LNCaP clone FGC (cell line): ENCODE data around the gene ADGRG7.

Experiments
- DNase-seq: peaks from one replicate; pipeline ENCODE4 v3.0.0-alpha.2; 2011; ENCODE audit warnings: low read depth
- H3K4me3 ChIP-seq: 2 replicates; pipeline ENCODE4 v1.5.1; 2011; ENCODE audit warnings: mild to moderate bottlenecking, low read depth, low read length, control low read depth
- CTCF ChIP-seq: IDR thresholded peaks from 2 replicates; pipeline ENCODE4 v1.5.1; 2012; ENCODE audit warnings: mild to moderate bottlenecking; ENCODE audit not compliant: control insufficient read depth, insufficient read depth; ENCODE audit errors: extremely low read depth

The ADGRG7 gene

GRCh38 chr3:100602506-100603444, 6.6 kb upstream of the ADGRG7 start:
- peak; percentile 45 for DNase-seq
- H3K4me3 ChIP-seq = no peak overlapping the region
- TF ChIP-seq CTCF = no peak

- no peak overlapping the region for H3K4me3 ChIP-seq
- peak; percentile 63 for TF ChIP-seq CTCF
- no peak for DNase-seq
These were observed 5.9 kb upstream of the ADGRG7 start for GRCh38 chr3:100603469-100603868.

- no peak for TF ChIP-seq CTCF
- no peak overlapping the region for H3K4me3 ChIP-seq
- no peak for DNase-seq
These were observed 4.0 kb upstream of the ADGRG7 start for GRCh38 chr3:100605358-100605757.

- H3K4me3 ChIP-seq = no peak overlapping the region
- DNase-seq = no peak
- TF ChIP-seq CTCF = no peak
These were observed 2.4 kb upstream of the ADGRG7 start for GRCh38 chr3:100606894-100607512.

GRCh38 chr3:100609963-100610362, 562 bp downstream of the ADGRG7 start:
- no peak overlapping the region for H3K4me3 ChIP-seq
- TF ChIP-seq CTCF = no peak

GRCh38 chr3:100611221-100611620, 1.8 kb downstream of the ADGRG7 start:
- H3K4me3 ChIP-seq = no peak overlapping the region
- no peak for TF ChIP-seq CTCF
- no peak for DNase-seq

More at GRCh38 chr3:100609963-100610362, 562 bp downstream of the ADGRG7 start:
- no peak for DNase-seq
